ENCODE data around the gene GBA2.

GRCh38 chr9:35792024-35792813, 43.2 kb upstream of the GBA2 start:
- TF ChIP-seq, protein P1, sequence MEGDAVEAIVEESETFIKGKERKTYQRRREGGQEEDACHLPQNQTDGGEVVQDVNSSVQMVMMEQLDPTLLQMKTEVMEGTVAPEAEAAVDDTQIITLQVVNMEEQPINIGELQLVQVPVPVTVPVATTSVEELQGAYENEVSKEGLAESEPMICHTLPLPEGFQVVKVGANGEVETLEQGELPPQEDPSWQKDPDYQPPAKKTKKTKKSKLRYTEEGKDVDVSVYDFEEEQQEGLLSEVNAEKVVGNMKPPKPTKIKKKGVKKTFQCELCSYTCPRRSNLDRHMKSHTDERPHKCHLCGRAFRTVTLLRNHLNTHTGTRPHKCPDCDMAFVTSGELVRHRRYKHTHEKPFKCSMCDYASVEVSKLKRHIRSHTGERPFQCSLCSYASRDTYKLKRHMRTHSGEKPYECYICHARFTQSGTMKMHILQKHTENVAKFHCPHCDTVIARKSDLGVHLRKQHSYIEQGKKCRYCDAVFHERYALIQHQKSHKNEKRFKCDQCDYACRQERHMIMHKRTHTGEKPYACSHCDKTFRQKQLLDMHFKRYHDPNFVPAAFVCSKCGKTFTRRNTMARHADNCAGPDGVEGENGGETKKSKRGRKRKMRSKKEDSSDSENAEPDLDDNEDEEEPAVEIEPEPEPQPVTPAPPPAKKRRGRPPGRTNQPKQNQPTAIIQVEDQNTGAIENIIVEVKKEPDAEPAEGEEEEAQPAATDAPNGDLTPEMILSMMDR (IDR thresholded peaks at IDR 0.05) = no peak
- TF ChIP-seq POLR2A (IDR thresholded peaks at IDR 0.05) = peak; percentile 55

All from right lobe of liver (tissue), 4 donors.